Stimulated activated CD4-positive, alpha-beta T cell treated with anti-CD3 and anti-CD28 coated beads, Interleukin-15, amount 100 ng/mL, for 48 hours (primary cell): Measurements from ENCODE around the gene FMR1NB.

ENCODE experiments used
- DNase-seq, 2 donors: peaks; one replicate each; pipeline ENCODE4 v3.0.0-alpha.2; 2020; ENCODE audit warnings: low read depth in 2 of 2

FMR1NB gene

GRCh38 chrX:147981038-147981752 lies at the start of gene FMR1NB:
Gene FMR1NB, plus strand, starts transcription at chrX:147981337. Its CDS starts 66 bp downstream, at chrX:147981403.
- no peak for DNase-seq

- DNase-seq: no peak
These were observed 47.3 kb upstream of the FMR1NB start for GRCh38 chrX:147933815-147934214.

- DNase-seq: no peak
These were observed 45.9 kb upstream of the FMR1NB start for GRCh38 chrX:147935156-147935758.

GRCh38 chrX:147945286-147945685 lies 35.9 kb upstream of the FMR1NB start:
- DNase-seq: no peak

- no peak for DNase-seq
These were observed 32.6 kb upstream of the FMR1NB start for GRCh38 chrX:147948531-147948930.

GRCh38 chrX:147950352-147950751 lies 30.8 kb upstream of the FMR1NB start:
- no peak for DNase-seq

- no peak for DNase-seq
These were observed 27.2 kb upstream of the FMR1NB start for GRCh38 chrX:147953976-147954375.

- no peak for DNase-seq
These were observed 23.8 kb upstream of the FMR1NB start for GRCh38 chrX:147957291-147957690.

GRCh38 chrX:147958291-147958690 lies 22.8 kb upstream of the FMR1NB start:
- DNase-seq: no peak

GRCh38 chrX:147960722-147961121 lies 20.4 kb upstream of the FMR1NB start:
- DNase-seq: no peak

GRCh38 chrX:147962476-147962875 lies 18.7 kb upstream of the FMR1NB start:
- DNase-seq: no peak

- DNase-seq: no peak
These were observed 2.2 kb upstream of the FMR1NB start for GRCh38 chrX:147978931-147979330.

- DNase-seq: no peak
These were observed 39.2 kb downstream of the FMR1NB start for GRCh38 chrX:148020329-148020728.

GRCh38 chrX:148024425-148025148 lies 43.5 kb downstream of the FMR1NB start:
- no peak for DNase-seq

GRCh38 chrX:148035380-148035779 lies 54.2 kb downstream of the FMR1NB start:
- no peak for DNase-seq

- DNase-seq: no peak
These were observed 55.9 kb downstream of the FMR1NB start for GRCh38 chrX:148037020-148037419.

- DNase-seq: no peak
These were observed 62.2 kb downstream of the FMR1NB start for GRCh38 chrX:148043271-148043855.

- no peak for DNase-seq
These were observed 66.1 kb downstream of the FMR1NB start for GRCh38 chrX:148047200-148047599.

GRCh38 chrX:148049441-148049840 lies 68.3 kb downstream of the FMR1NB start:
- no peak for DNase-seq

GRCh38 chrX:148051973-148052372 lies 70.8 kb downstream of the FMR1NB start:
- no peak for DNase-seq

- DNase-seq: no peak
These were observed 86.1 kb downstream of the FMR1NB start for GRCh38 chrX:148067285-148067684.

GRCh38 chrX:148069759-148070503 lies 88.8 kb downstream of the FMR1NB start:
- DNase-seq: no peak
